GM06990 (cell line): ENCODE results near the gene CDCA7L.

Experiments used
- DNase-seq: peaks from one replicate; pipeline ENCODE4 v3.0.0-alpha.2; 2011; ENCODE audit not compliant: insufficient read length; ENCODE audit errors: extremely low read depth
- H3K27me3 ChIP-seq: replicated peaks from 2 replicates; pipeline ENCODE4 v1.6.0; 2011; ENCODE audit warnings: low read length; ENCODE audit not compliant: control insufficient read depth, insufficient read depth
- H3K36me3 ChIP-seq: 2 replicates; pipeline ENCODE4 v1.5.1; 2011; ENCODE audit warnings: low read length; ENCODE audit not compliant: control insufficient read depth, insufficient read depth
- H3K4me3 ChIP-seq: replicated peaks from 2 replicates; pipeline ENCODE4 v1.5.1; 2011; ENCODE audit warnings: low read depth, mild to moderate bottlenecking, control low read depth, low read length
- CTCF ChIP-seq: IDR thresholded peaks from 2 replicates; pipeline ENCODE4 v1.5.1; 2011; ENCODE audit warnings: low read length, control low read depth, mild to moderate bottlenecking, inconsistent platforms; ENCODE audit not compliant: insufficient read depth, poor library complexity, severe bottlenecking

Gene CDCA7L

GRCh38 chr7:21915140-21915539 is 30.6 kb downstream of the CDCA7L start:
- no peak for TF ChIP-seq CTCF
- H3K36me3 ChIP-seq: peaks cover 1% of the 10 kb centered on the region
- H3K27me3 ChIP-seq: no peaks in the 10 kb centered on the region
- no peak for DNase-seq
- no peak overlapping the region for H3K4me3 ChIP-seq

- Histone ChIP-seq H3K4me3 (no peak overlapping the region), H3K36me3 (peaks cover 1% of the 10 kb centered on the region), H3K27me3 (no peaks in the 10 kb centered on the region)
- no peak for TF ChIP-seq CTCF
- DNase-seq: no peak
Observed at GRCh38 chr7:21914671-21915070, 31.0 kb downstream of the CDCA7L start.

GRCh38 chr7:21912931-21913780 is 32.5 kb downstream of the CDCA7L start:
- H3K27me3 ChIP-seq: no peaks in the 10 kb centered on the region
- H3K4me3 ChIP-seq: no peak overlapping the region
- DNase-seq: no peak
- no peak for TF ChIP-seq CTCF
- peaks cover 1% of the 10 kb centered on the region for H3K36me3 ChIP-seq

GRCh38 chr7:21912305-21912704 is 33.4 kb downstream of the CDCA7L start:
- Histone ChIP-seq H3K36me3 (peaks cover 5% of the 10 kb centered on the region), H3K4me3 (no peak overlapping the region), H3K27me3 (no peaks in the 10 kb centered on the region)
- DNase-seq: no peak
- no peak for TF ChIP-seq CTCF

- no peak for DNase-seq
- no peaks in the 10 kb centered on the region for H3K27me3 ChIP-seq
- peaks cover 5% of the 10 kb centered on the region for H3K36me3 ChIP-seq
- TF ChIP-seq CTCF: no peak
- no peak overlapping the region for H3K4me3 ChIP-seq
Observed at GRCh38 chr7:21911341-21911875, 34.3 kb downstream of the CDCA7L start.
